ENCODE data around the gene UTP18.
"Not testable (repeated sequence)": the region's sequence is repeated elsewhere in the genome, so short reads cannot be mapped to it uniquely, and the experiment has no call there.

- not testable (repeated sequence) for TF ChIP-seq POLR2A, CTCF (IDR thresholded peaks at IDR 0.05)
Observed at GRCh38 chr17:51294338-51294737, 34.0 kb downstream of the UTP18 start.
